ENCODE data around the gene LCE3E. TPM values are rescaled to one million over a fixed set of nuclear protein-coding genes. Genes with fewer than 3 reads are reported as not detected.

LCE3E gene, protein sequence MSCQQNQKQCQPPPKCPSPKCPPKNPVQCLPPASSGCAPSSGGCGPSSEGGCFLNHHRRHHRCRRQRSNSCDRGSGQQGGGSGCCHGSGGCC
- total RNA-seq: not detected in 3 replicates
- long read RNA-seq: 0 reads

GRCh38 chr1:152566681-152567080 is at the start of gene LCE3E:
Gene LCE3E (minus strand): TSS chr1:152566780. CDS start chr1:152566208, 572 bp downstream.
- H3K9me3 Mint-ChIP-seq (ENCODE audit: low read depth): peaks cover 64% of the 10 kb centered on the region
- no peaks in the 10 kb centered on the region for H3K4me1 Mint-ChIP-seq (ENCODE audit: low read depth)
- H3K27ac Mint-ChIP-seq (ENCODE audit: unreplicated experiment): no peak within 1 kb of the TSS
- TF ChIP-seq CTCF (IDR thresholded peaks at IDR 0.05): no peak
- DNase-seq (ENCODE audit: low spot score): no peak
- H3K27me3 Mint-ChIP-seq (ENCODE audit: low read depth): no peaks in the 10 kb centered on the region
- H3K36me3 Mint-ChIP-seq (ENCODE audit: low read depth): no peaks in the 10 kb centered on the region
- H3K4me3 Mint-ChIP-seq (ENCODE audit: unreplicated experiment): no peak within 1 kb of the TSS

- Mint-ChIP-seq H3K4me1 (ENCODE audit: low read depth) (no peaks in the 10 kb centered on the region), H3K9me3 (ENCODE audit: low read depth) (peaks cover 20% of the 10 kb centered on the region), H3K36me3 (ENCODE audit: low read depth) (peaks cover 1% of the 10 kb centered on the region), H3K27ac (ENCODE audit: unreplicated experiment) (no peak within 1 kb of the TSS), H3K27me3 (ENCODE audit: low read depth) (no peaks in the 10 kb centered on the region), H3K4me3 (ENCODE audit: unreplicated experiment) (no peak within 1 kb of the TSS)
- DNase-seq (ENCODE audit: low spot score): no peak
- no peak for TF ChIP-seq CTCF (IDR thresholded peaks at IDR 0.05)
These were observed 46.9 kb upstream of the LCE3E start, which contains the start of gene LCE3B for GRCh38 chr1:152613511-152613910. Gene LCE3B (plus strand): TSS chr1:152613811. CDS start chr1:152613811, 0 bp downstream.

DNA sequence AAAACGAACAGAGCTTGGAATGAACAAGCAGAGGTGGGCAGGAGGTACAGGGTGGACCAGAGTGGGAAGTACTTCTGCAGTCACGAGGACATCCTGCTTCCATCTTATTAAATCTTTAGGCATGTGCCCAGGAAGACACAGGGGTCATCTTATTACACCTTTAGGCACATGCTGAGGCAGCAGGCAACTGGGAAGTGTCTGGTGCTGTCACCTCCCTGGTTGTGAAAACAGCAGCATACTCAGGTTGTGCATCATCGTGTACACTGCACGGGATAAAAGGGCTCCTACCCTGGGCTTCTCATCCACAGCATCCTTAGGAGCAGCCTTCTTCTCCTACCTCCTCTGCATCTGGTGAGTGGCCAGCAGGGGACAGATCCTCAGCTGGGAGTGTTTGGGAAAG is 33.4 kb upstream of the LCE3E start, which contains the start of gene LCE3C:
LCE3C (plus strand) TSS at position 301 of the 400 bp plus-strand sequence. CDS start 498 bp downstream, outside the sequence.
- no peak for TF ChIP-seq CTCF (IDR thresholded peaks at IDR 0.05)
- H3K27ac Mint-ChIP-seq (ENCODE audit: unreplicated experiment): no peak within 1 kb of the TSS
- no peaks in the 10 kb centered on the region for H3K4me1 Mint-ChIP-seq (ENCODE audit: low read depth)
- no peaks in the 10 kb centered on the region for H3K27me3 Mint-ChIP-seq (ENCODE audit: low read depth)
- H3K4me3 Mint-ChIP-seq (ENCODE audit: unreplicated experiment): no peak within 1 kb of the TSS
- peaks cover 15% of the 10 kb centered on the region for H3K9me3 Mint-ChIP-seq (ENCODE audit: low read depth)
- H3K36me3 Mint-ChIP-seq (ENCODE audit: low read depth): no peaks in the 10 kb centered on the region
- no peak for DNase-seq (ENCODE audit: low spot score)

DNA sequence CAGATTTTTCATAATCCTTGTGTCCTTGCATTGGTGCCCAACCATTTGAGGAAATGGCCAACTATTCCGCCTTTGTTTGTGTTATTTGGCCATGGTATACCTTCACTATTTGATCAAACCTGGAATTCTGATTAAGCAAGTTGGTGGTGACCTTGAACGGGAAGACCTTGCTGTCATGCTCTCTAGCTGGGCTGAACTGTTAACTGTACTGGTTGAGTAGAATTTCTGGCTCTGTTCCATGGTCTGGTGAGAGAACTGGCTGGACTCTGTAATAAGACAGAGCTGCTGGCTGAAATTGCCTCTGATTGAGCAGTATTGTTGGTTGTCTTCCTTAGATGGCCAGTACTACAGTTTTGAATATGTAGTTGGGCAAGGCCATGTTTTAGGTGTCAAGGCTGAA is 30.4 kb upstream of the LCE3E start:
- Mint-ChIP-seq H3K9me3 (ENCODE audit: low read depth) (peaks cover 14% of the 10 kb centered on the region), H3K36me3 (ENCODE audit: low read depth) (no peaks in the 10 kb centered on the region), H3K27me3 (ENCODE audit: low read depth) (no peaks in the 10 kb centered on the region)

GRCh38 chr1:152585586-152585985 is 19.0 kb upstream of the LCE3E start:
- Mint-ChIP-seq H3K36me3 (ENCODE audit: low read depth) (no peaks in the 10 kb centered on the region), H3K4me1 (ENCODE audit: low read depth) (no peaks in the 10 kb centered on the region), H3K4me3 (ENCODE audit: unreplicated experiment) (no peak overlapping the region), H3K27me3 (ENCODE audit: low read depth) (no peaks in the 10 kb centered on the region), H3K27ac (ENCODE audit: unreplicated experiment) (no peak overlapping the region), H3K9me3 (ENCODE audit: low read depth) (peaks cover 29% of the 10 kb centered on the region)
- no peak for DNase-seq (ENCODE audit: low spot score)
- TF ChIP-seq CTCF (IDR thresholded peaks at IDR 0.05): no peak

More for the DNA sequence above, 30.4 kb upstream of the LCE3E start:
- Mint-ChIP-seq H3K27ac (ENCODE audit: unreplicated experiment) (no peak overlapping the region), H3K4me3 (ENCODE audit: unreplicated experiment) (no peak overlapping the region), H3K4me1 (ENCODE audit: low read depth) (no peaks in the 10 kb centered on the region)
- DNase-seq (ENCODE audit: low spot score): no peak
- no peak for TF ChIP-seq CTCF (IDR thresholded peaks at IDR 0.05)

Measured in chondrocyte (in vitro differentiated cells).